HG02884 (cell line): ENCODE data around the gene AQP12B.
"Not testable (repeated sequence)": the region's sequence is repeated elsewhere in the genome, so short reads cannot be mapped to it uniquely, and the experiment has no call there.

Source experiments
- ATAC-seq: cut with Tn5 transposase; IDR thresholded peaks from one replicate; pipeline ENCODE4 v1.9.1; 2021; ENCODE audit warnings: mild to moderate bottlenecking, moderate library complexity; ENCODE audit not compliant: unreplicated experiment

AQP12B gene

DNA sequence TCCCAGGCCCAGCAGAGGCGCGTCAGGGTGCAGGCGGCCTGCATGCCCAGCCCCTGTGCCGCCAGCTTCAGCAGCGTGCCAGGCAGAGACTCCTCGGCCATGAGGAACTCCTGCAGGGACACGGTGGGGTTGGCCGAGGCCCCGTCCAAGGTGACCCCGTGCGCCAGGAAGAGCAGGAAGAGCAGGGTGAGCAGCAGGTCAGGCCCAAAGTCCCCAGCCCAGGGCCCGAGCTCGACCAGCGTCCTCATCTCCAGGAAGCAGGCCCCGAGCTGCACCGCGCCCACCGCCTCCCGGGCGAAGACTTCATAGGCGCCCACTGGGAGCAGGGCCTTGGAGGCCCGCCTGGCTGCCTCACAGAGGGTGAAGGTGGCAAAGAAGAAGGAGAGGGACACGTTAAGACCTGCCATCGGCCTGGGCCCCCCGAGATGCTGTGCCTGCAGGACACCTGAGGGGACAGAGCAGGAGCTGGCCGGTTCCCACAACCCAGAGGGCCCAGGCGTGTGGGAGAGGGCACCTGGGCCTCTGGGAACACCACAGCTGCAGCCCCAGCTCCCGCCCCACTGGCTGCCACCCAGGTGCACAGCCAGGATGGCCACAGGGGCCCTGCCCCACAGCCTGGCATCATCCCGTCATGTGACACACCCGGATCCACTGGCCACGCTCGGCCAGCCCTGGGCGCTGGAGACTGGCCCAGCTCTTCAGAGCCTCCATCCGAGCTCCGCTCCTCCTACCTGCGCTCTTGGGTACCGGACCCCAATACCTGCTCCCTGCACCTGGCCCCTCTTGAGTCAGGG lies at the start of gene AQP12B:
AQP12B (minus strand) TSS at position 455 of the 794 bp plus-strand sequence; CDS start at position 407, 48 bp downstream.
- not testable (repeated sequence) for ATAC-seq

GRCh38 chr2:240732184-240732583 lies 49.5 kb upstream of the AQP12B start:
- no peak for ATAC-seq

DNA sequence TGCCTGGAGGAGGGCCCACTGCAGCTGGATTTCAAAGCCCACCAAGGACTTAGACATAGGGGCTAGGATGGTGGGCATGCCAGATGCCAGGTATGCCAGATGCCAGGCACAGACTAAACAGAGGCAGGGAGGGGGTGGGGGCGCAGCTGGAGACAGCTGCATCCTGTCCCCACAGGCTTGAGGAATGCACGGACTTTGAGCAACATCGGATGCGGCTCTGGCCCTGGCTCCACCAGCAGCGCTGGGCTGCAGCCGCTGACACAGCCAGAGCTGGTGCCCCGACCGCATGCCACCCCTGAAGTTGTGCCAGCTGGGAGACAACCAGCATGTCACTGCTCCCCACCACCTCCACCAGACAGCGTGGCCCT lies 48.5 kb upstream of the AQP12B start:
- no peak for ATAC-seq

DNA sequence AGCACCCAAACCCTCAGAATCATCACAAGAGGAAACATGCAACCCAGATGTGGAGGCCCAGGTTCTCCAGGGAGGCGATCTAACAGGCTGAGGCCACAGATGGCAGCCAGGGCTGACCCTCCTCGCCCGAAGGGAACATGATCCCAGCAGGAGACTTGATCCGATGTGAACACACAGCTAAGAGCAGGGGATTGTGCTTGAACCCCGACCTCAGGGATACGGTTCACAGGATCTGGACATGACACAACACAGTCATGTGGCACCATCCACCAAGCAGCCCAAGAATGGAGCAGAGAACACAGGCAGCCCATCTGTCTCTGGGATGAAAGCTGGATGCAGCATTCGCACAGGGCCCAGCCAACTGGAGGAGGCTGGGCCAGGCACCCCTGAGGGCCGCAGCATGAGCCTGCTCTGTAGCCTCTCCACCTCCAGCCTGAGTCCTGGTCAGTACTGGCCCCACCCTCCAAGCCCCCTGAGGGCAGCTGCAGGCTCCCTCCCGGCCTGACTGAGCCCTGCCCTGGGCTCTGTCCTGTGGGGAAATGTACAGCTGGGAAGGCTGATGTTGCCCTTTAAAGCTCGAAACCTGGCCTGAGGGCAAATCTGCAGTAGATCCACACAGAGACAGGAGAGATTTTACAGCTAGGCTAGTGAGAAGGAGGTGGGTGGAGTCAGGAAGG lies 48.0 kb upstream of the AQP12B start:
- ATAC-seq, result no peak

GRCh38 chr2:240728827-240729226 lies 46.1 kb upstream of the AQP12B start:
- no peak for ATAC-seq

DNA sequence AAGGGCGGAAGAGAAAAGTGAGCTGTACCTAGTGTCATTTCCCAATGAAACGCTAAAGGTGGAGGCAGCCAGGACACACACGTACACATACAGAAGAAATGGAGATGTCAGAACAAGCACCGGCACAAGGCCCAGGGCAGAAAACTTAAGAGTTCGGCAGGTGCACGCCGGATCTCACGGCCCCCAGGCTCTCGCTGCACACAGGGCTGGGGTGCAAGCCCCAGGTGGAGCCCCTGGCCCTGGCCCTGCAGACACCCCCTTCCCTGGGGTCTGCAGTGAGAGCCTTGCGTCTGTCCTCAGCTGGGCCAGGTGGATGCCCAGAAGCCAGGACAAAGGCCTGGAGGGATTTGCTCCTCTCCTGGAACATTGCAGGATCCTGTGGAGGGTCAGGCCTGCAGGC lies 45.7 kb upstream of the AQP12B start:
- no peak for ATAC-seq

DNA sequence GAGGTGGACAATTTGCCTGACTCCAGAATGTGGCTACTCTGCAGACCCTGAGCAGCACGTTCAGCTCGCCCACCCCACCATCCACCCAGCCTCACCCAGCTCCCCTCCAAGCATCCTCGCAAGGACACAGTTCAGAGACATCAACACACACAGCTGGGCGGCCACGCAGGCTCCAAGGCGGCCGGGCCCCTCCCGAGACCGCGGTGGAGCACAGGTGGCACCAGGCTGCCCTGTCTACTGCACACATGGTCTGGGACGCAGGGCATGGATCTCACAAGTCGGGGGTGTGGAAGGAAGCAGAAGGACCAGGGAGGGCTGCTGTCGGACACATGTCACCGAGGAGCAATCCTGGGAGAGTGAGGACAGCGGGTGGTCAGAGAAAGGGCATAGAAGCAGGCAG lies 45.2 kb upstream of the AQP12B start:
- ATAC-seq, result no peak

DNA sequence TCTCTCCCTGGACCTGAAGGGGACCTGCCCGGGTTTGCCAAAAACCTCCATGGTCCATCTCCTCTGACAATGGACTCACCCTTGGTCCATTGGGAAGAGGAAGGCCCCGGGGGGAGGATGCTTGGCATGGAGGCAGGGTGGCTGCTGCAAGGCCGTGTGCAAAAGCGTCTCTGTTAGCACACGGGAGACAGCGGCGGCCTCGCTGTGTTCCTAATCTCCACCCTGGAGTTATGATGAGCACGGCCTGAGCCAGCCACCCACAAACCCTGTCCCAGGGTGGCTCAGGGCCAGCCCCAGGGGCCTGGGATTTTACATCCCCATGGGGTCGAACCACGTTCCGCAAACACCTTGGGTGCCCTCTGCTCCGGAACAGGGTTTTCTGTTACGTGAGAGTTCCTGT lies 44.8 kb upstream of the AQP12B start:
- ATAC-seq, result no peak

DNA sequence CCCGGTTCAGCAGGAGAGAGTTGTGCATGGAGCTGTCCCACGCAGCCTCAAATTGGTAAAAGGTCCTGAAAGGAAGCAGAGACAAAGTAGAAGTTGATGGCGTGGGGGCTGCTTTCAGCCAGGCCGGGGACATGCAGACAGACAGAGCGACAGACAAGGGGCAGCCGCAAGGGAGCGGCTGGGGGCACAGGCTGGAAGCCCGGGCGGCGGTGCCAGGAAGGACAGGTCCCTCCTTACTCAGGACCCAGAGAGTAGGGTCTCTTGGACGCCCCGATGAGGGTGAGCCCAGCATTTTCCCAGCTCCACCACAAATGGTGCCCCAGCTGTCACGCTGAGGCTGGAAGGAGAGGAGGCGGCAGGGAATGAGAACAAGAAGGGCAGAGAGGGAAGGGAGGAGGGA lies 44.2 kb upstream of the AQP12B start:
- no peak for ATAC-seq

- ATAC-seq, result no peak
Measured at GRCh38 chr2:240725671-240726070, 43.0 kb upstream of the AQP12B start.

DNA sequence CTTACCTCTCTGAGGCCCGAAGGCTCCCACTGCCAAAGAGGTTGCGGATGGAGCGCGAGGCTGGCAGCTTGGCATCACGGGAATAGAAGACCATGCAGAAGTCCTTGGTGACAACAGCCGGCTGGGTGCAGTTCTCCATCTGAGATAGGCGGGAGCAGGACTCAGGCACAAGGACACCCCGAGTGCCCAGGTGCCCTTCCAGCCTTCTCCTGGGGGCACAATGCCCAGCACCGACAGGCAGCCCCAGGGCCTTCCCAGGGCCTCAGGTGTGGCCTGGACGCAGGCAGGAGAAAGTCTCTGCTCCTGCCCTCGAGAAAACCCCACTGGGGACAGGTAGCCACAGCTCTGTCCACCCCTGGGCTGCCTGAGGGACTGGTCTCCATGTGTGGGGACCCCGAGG lies 42.6 kb upstream of the AQP12B start:
- no peak for ATAC-seq

DNA sequence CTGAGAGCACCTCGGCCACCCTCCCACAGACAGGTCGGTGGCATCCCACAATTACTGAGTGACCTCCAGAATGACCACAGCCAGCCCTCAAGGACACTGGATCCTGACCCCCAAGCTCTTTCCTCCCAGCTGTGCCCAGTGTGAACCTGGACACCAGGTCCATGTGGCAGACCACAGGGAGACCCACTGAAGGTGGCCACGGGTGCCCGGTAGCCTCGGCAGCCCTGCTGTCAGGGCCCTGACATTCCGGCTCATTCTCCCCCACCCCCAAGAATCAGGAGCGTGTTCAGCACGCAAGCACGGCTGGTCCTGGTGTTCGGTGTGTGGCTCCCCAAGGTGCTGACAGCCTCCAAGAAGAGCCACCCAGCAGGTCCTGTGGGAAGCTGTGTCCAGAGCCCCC lies 41.7 kb upstream of the AQP12B start:
- no peak for ATAC-seq

DNA sequence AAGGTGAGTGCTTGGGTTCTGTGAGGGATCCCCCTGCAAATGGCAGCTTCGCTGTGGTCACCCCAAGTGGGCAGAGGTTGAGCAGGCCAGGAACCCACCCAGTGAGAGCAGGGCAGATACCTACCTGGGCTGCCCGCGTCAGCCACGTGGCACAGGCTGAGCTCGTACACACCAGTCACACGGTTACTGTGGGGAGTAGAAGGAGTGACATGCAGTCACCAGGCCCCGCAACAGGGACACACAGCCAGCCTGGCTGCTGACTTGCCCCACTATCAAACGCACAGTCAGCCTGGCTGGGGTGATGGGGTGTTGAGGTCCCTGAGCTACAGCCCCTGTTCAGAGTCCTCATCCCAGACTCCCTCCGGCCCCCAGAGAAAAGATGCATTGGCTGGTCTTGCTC lies 41.2 kb upstream of the AQP12B start:
- ATAC-seq, result no peak

GRCh38 chr2:240722796-240723735 lies 40.4 kb upstream of the AQP12B start:
- no peak for ATAC-seq

DNA sequence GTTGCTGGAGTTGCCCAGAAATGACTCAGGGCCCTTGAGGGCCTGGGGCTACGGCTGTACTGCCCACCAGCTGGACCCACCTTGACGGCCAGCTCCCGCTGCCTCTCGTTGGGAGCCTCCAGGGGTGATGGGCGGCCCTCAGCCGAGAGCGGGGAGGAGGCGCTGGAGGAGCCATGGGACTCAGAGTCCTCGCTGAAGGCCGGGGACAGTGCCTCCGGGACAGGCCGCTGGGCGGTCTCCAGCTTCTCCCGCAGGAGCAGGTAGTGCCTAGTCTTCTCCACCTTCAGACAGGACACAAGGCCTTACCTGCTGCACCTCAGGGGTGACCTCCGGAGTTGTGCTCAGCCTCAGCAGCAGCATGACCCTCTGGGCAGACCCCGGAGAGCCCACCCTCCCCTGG lies 39.7 kb upstream of the AQP12B start:
- ATAC-seq, result no peak

GRCh38 chr2:240721596-240722180 lies 39.0 kb upstream of the AQP12B start:
- no peak for ATAC-seq

GRCh38 chr2:240720686-240721595 lies 38.3 kb upstream of the AQP12B start:
- ATAC-seq, result no peak

DNA sequence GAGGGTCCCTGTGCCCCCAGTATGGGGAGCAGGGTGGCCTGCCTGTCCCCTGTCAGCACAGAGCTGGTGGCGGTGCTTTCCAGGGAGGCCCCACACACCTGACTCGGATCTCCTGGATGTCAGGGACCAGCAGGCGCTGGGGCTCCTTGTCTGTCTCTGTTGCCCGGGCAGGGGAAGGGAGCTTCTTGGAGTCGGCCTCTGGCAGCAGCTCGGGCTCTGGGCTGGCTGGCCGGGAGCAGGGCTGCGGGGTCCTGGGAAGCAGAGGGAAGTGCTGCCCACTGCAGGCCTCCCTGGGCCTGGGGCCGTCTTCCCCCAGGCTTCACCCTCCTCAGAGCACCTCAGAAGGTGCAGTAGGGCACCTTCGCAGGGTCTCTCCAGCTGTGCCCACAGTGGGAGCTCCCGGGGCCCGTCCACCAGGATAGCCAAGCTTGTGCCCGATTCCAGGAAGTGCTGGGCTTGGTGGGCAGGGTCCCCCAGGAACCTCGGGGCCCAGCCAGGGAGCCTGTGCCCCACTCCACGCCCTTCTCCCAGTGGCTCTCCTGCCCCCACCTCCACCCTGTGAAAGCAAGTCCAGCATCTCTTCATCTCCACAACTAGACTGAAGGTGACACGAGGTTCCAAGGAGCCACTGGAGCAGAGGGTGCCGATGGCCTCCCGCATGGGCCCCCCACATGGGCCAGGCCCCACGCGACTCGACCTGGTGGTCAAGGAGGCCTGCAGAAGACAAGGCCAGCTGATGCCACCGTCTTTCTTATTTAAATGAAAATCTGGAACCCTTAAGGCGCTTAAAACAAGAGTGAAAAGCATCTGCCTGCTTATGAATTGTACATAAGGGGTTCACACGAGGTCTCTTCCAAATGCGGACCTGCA lies 37.2 kb upstream of the AQP12B start:
- ATAC-seq, result no peak

GRCh38 chr2:240718896-240719490 lies 36.3 kb upstream of the AQP12B start:
- ATAC-seq, result no peak
